Breast epithelium (tissue), 4 donors: ENCODE measurements around the gene UNC45B. TPM values are rescaled to one million over a fixed set of nuclear protein-coding genes. Genes with fewer than 3 reads are reported as not detected.
A peak's percentile ranks its signal among the peaks of the same experiment; 100 is the strongest.
"Not testable (repeated sequence)": the region's sequence is repeated elsewhere in the genome, so short reads cannot be mapped to it uniquely, and the experiment has no call there.

Experiments used
- DNase-seq, 2 donors: peaks; one replicate each; pipeline ENCODE4 v3.0.0-alpha.2; 2019; ENCODE audit warnings: low spot score in 2 of 2
- H3K27ac ChIP-seq, 2 donors: fragments of 200-600 bp; sonication (generic) in 1 of 2; one replicate each; pipeline ENCODE4 v1.5.1; 2016 to 2019; ENCODE audit warnings: mild to moderate bottlenecking in 1 of 2
- H3K27me3 ChIP-seq, 2 donors: fragments of 200-600 bp; sonication (generic) in 1 of 2; one replicate each; pipeline versions ENCODE4 v1.5.1 to v1.6.0; 2017 to 2019; ENCODE audit warnings: control low read depth in 1 of 2, mild to moderate bottlenecking in 1 of 2
- H3K36me3 ChIP-seq: fragments of 200-600 bp; one replicate; pipeline ENCODE4 v1.5.1; 2019
- H3K4me1 ChIP-seq, 2 donors: fragments of 200-600 bp; sonication (generic); one replicate each; pipeline ENCODE4 v1.5.1; 2016 to 2019; ENCODE audit warnings: control low read depth in 1 of 2
- H3K4me3 ChIP-seq, 3 donors: fragments of 200-600 bp; sonication (generic); 1 replicate in 2 of 3; 2 replicates in 1 of 3; pipeline ENCODE4 v1.5.1; 2016 to 2019; ENCODE audit warnings: mild to moderate bottlenecking in 3 of 3, moderate library complexity in 2 of 3
- H3K9me3 ChIP-seq, 2 donors: fragments of 200-600 bp; sonication (generic) in 1 of 2; one replicate each; pipeline ENCODE4 v1.5.1; 2016 to 2019; ENCODE audit warnings: control low read depth in 1 of 2
- POLR2A ChIP-seq: fragments of 450-650 bp; IDR thresholded peaks from one replicate; pipeline ENCODE4 v1.6.1; 2016; ENCODE audit warnings: antibody characterized with exemption, mild to moderate bottlenecking, moderate library complexity
- POLR2AphosphoS5 ChIP-seq, 3 donors: sonication (generic); formaldehyde crosslinking; IDR thresholded peaks; one replicate each; pipeline ENCODE4 v1.6.1; 2017; ENCODE audit warnings: antibody characterized with exemption in 3 of 3
- intact Hi-C: fragments of 100-400 bp; cut with DNase I; formaldehyde crosslinking; loops from one replicate; pipeline ENCODE4 v1.15.1; 2023; ENCODE audit warnings: low total_unique reads
- total RNA-seq, 3 donors: library from RNA; depleted of rRNA; stranded (reverse); fragments of >200 nt; gene quantifications; one replicate each; pipeline ENCODE4 v1.1.0, GENCODE V29; 2016
- TF ChIP-seq, protein P1 (sequence below), 3 donors: fragments of 450-650 bp; IDR thresholded peaks; one replicate each; pipeline ENCODE4 v1.5.1; 2016 to 2017; ENCODE audit warnings: antibody characterized with exemption in 3 of 3, mild to moderate bottlenecking in 3 of 3, moderate library complexity in 3 of 3

UNC45B gene
- total RNA-seq, 3 donors from 2014 or later = not detected

DNA sequence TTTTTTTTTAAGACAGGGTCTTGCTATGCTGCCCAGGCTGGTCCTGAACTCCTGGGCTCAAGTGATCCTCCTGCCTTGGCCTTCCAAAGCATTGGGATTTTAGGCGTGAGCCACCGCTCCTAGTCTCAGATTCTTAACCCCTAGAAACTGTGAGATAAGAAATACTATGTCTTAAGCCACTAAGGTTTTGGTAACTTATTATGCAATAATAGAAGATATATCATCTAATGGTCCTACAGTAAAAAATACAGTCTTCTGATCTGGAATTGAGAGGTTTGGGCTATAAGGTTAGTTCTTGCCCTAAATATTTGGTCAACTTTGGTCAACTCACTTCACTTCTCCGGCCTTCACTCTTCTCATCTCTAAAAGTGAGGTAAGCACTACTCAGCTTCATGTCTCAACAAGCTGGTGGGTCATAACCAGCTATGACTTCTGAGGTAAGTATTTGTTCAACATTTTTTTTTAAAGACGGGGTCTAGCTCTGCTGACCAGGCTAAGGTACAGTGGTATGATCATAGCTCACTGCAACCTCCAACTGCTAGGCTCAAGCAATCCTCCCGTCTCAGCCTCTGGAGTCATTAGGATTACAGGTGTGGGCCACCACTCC lies 42.7 kb upstream of the UNC45B start:
- H3K9me3 ChIP-seq = no peaks in the 10 kb centered on the region
- H3K27me3 ChIP-seq = no peaks in the 10 kb centered on the region
- intact Hi-C loops = no loop called here
- no peaks in the 10 kb centered on the region for H3K36me3 ChIP-seq
- no peak overlapping the region for H3K4me3 ChIP-seq
- H3K4me1 ChIP-seq = no peaks in the 10 kb centered on the region
- no peak for TF ChIP-seq POLR2AphosphoS5 (IDR thresholded peaks at IDR 0.05)
- TF ChIP-seq, protein P1, sequence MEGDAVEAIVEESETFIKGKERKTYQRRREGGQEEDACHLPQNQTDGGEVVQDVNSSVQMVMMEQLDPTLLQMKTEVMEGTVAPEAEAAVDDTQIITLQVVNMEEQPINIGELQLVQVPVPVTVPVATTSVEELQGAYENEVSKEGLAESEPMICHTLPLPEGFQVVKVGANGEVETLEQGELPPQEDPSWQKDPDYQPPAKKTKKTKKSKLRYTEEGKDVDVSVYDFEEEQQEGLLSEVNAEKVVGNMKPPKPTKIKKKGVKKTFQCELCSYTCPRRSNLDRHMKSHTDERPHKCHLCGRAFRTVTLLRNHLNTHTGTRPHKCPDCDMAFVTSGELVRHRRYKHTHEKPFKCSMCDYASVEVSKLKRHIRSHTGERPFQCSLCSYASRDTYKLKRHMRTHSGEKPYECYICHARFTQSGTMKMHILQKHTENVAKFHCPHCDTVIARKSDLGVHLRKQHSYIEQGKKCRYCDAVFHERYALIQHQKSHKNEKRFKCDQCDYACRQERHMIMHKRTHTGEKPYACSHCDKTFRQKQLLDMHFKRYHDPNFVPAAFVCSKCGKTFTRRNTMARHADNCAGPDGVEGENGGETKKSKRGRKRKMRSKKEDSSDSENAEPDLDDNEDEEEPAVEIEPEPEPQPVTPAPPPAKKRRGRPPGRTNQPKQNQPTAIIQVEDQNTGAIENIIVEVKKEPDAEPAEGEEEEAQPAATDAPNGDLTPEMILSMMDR (IDR thresholded peaks at IDR 0.05) = no peak
- TF ChIP-seq POLR2A = no peak
- H3K27ac ChIP-seq = no peak overlapping the region
- no peak for DNase-seq

DNA sequence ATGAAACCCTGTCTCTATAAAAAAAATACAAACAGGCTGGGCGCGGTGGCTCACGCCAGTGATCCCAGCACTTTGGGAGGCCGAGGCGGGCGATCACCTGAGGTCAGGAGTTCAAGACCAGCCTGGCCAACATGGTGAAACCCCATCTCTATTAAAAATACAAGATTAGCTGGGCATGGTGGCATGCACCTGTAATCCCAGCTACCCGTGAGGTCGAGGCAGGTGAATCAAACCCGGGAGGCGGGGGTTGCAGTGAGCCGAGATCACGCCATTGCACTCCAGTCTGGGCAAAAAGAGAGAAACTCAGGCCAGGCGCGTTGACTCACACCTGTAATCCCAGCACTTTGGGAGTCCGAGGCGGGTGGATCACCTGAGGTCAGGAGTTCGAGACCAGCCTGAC lies 36.8 kb upstream of the UNC45B start:
- H3K4me3 ChIP-seq, H3K4me1 ChIP-seq, H3K36me3 ChIP-seq, H3K27ac ChIP-seq, H3K27me3 ChIP-seq, DNase-seq, H3K9me3 ChIP-seq: not testable (repeated sequence)
- intact Hi-C loops = loop anchor here (10.0 kb wide), 1 partner anchor 566 kb away; no protein-coding TSS in a partner anchor

DNA sequence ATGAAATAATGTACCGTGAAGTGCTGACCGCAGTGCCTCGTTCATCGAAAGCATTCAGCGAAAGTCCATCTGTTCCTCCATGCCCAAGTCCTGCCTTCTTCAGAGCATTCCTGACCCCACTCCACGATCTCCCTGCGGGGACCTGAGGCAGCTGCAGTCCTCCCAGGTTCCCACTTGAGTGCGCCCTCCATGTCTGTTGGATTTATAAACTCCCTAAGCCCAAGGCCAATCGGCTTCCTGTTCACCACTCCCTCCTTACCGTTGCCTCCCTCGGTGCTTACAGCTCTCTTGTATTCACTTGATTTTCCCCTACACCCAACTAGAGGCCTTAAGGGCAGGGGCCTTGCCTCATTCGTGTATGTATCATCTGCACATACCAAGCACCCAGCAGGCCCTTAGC lies 30.8 kb upstream of the UNC45B start:
- Histone ChIP-seq H3K4me3 (no peak overlapping the region), H3K36me3 (no peaks in the 10 kb centered on the region), H3K27ac (no peak overlapping the region), H3K27me3 (no peaks in the 10 kb centered on the region), H3K9me3 (no peaks in the 10 kb centered on the region), H3K4me1 (no peaks in the 10 kb centered on the region)
- no peak for DNase-seq
- intact Hi-C loops = loop anchor here (10.0 kb wide), 1 partner anchor 572 kb away; no protein-coding TSS in a partner anchor
- TF ChIP-seq POLR2A (no peak), POLR2AphosphoS5 (IDR thresholded peaks at IDR 0.05) (no peak)
- TF ChIP-seq, protein P1 (IDR thresholded peaks at IDR 0.05) = no peak

DNA sequence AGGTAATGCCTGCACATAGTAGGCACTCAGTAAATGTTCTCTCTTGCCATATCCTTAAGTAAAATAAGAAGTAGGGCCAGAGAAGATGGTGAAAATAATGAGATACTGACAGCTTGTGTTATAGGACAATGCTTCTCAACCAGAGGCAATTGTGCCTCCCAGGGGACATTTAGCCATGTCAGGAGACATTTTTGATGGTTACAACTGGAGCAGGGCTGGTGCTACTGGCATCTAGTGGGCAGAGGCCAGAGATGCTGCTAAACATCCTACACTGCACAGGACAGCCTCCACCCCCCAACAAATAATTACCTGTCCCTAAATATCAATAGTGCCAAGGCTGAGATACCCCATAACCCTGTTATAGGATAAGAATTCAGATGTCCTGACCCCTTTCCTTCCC lies 29.6 kb upstream of the UNC45B start:
- Histone ChIP-seq H3K27me3 (no peaks in the 10 kb centered on the region), H3K36me3 (no peaks in the 10 kb centered on the region), H3K9me3 (no peaks in the 10 kb centered on the region), H3K27ac (no peak overlapping the region), H3K4me1 (no peaks in the 10 kb centered on the region), H3K4me3 (no peak overlapping the region)
- intact Hi-C loops = loop anchor here (10.0 kb wide), 1 partner anchor 573 kb away; no protein-coding TSS in a partner anchor
- TF ChIP-seq, protein P1 (IDR thresholded peaks at IDR 0.05) = no peak
- TF ChIP-seq POLR2A (no peak), POLR2AphosphoS5 (IDR thresholded peaks at IDR 0.05) (no peak)
- DNase-seq = no peak

DNA sequence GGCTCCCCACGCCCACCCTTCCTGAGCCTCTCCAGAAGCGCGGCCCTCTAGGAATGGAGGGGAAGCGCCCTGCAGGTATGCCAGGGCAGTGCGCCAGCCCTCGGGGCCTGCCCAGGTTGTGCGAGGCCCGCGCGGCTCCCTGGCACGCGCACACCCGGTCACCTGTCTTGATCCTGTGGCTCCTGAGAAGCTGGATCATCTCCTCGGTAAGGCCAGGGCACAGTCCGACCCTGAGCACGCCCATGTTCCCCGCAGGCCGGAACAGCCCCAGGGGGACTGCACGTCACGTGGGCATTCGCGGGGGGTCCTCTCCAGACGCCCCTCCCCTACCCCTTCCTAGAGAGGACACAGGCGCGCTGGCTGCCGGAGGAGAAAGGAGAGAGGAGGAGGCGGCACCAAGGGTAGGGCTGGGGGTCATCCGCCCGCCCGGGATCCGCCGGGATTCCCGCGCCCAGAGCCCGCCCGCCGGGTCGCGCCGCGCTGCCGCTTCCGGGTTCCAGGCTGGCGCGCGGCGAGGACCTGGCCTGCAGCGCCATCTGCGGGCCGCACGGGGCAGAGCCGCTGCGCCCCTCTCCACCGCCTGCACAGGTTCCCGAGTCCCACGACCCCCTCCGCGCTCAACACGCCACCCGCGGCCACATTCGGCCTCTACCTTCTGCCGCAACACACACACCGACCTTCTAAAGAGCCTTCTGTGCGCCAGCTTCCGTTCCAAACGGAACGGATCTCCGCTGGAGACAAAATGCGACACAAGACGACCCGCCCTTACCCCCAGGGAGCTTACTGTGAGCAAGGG lies 28.0 kb upstream of the UNC45B start, which contains the start of gene RAD51D:
Gene RAD51D, minus strand, starts transcription at position 491 of the 796 bp plus-strand sequence. Its CDS starts 247 bp downstream, at position 244.
- Histone ChIP-seq H3K36me3 (no peaks in the 10 kb centered on the region), H3K4me1 (no peaks in the 10 kb centered on the region), H3K27ac (peak within 1 kb of the TSS; percentile 64 to 78), H3K4me3 (peak within 1 kb of the TSS; percentile 72 to 83 (median 74)), H3K9me3 (no peaks in the 10 kb centered on the region), H3K27me3 (no peaks in the 10 kb centered on the region)
- TF ChIP-seq POLR2AphosphoS5 (IDR thresholded peaks at IDR 0.05) (peak in 2 of 3 donors; percentile 46 to 64), POLR2A (no peak)
- TF ChIP-seq, protein P1 (IDR thresholded peaks at IDR 0.05) = peak; percentile 46 to 94 (median 61)
- intact Hi-C loops = loop anchor here (10.0 kb wide), 1 partner anchor 575 kb away; no protein-coding TSS in a partner anchor
- peak; percentile 42 to 70 for DNase-seq
